AG09309 (cell line): ENCODE results near the gene KRT13.

Experiments
- DNase-seq: peaks from one replicate; pipeline ENCODE4 v3.0.0-alpha.2; 2010; ENCODE audit warnings: low read depth
- H3K4me3 ChIP-seq: 2 replicates; pipeline ENCODE4 v1.5.1; 2011; ENCODE audit warnings: mild to moderate bottlenecking, low read depth, low read length, moderate library complexity; ENCODE audit not compliant: control insufficient read depth
- TF ChIP-seq, protein P1 (sequence below): IDR thresholded peaks from 2 replicates; pipeline ENCODE4 v1.5.1; 2011; ENCODE audit warnings: mild to moderate bottlenecking, low read depth, low read length, inconsistent platforms; ENCODE audit not compliant: insufficient read depth, control insufficient read depth; ENCODE audit errors: missing control alignments

The KRT13 gene

DNA sequence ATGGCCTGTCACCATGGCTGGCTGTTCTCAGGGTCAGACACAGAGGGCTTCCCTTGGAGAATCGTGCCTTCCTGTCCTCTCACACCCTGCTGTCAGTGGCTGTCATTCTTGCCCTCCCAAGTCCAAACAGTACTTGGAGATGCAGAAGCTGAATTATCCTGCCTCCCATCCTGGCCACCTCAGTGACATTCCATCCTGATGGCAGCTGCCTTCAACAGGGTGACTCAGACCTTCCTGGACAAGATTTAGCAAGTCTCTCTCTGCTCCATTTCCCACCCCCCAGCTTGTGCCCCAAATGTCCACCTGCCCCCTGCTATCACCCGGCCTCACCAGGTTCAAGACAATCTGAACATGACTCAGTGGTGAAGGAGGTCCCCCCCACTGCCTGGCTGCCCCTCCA is 10.9 kb downstream of the KRT13 start:
- no peak overlapping the region for H3K4me3 ChIP-seq
- no peak for DNase-seq

DNA sequence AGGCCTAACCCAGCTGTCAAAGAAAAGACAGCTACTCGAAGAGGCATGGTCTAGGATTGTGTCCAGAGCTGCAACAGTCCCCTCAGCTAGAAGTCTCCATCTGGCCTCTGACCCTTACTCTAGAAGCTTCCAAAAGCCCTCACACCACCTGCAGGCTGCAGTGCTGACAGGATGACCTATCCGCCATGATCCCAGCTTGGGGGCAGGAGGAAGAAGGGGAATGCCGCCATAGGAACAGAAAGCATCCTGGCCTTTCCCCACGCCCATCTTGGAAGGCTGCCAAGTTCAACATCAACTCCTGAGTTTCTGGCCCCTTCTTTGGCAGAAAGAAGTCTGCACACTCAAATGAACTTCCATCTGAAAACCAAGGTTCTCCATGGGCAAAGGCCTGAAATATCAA is 12.6 kb downstream of the KRT13 start:
- TF ChIP-seq, protein P1, sequence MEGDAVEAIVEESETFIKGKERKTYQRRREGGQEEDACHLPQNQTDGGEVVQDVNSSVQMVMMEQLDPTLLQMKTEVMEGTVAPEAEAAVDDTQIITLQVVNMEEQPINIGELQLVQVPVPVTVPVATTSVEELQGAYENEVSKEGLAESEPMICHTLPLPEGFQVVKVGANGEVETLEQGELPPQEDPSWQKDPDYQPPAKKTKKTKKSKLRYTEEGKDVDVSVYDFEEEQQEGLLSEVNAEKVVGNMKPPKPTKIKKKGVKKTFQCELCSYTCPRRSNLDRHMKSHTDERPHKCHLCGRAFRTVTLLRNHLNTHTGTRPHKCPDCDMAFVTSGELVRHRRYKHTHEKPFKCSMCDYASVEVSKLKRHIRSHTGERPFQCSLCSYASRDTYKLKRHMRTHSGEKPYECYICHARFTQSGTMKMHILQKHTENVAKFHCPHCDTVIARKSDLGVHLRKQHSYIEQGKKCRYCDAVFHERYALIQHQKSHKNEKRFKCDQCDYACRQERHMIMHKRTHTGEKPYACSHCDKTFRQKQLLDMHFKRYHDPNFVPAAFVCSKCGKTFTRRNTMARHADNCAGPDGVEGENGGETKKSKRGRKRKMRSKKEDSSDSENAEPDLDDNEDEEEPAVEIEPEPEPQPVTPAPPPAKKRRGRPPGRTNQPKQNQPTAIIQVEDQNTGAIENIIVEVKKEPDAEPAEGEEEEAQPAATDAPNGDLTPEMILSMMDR: no peak
- H3K4me3 ChIP-seq: no peak overlapping the region
- DNase-seq: no peak

More for the DNA sequence above, 10.9 kb downstream of the KRT13 start:
- TF ChIP-seq, protein P1: no peak

DNA sequence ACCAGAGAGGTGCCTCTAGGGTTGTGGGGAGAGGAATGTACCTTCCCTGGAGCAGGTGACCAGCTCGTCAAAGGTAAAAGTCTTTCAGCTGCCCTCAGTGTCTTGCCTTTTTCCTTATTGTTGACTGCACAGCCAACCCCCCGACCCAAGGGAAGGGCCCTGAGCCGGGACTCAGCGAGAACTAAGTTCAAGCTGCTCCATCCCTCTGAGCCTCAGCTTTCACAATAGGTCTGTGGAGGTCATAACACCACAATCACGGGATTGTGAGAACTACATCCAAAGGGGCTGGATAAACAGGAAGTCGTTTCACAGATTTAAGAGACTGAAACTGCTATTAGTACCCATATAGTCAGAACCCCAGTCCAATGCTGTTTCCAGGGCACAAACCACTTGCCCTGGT is 13.1 kb downstream of the KRT13 start:
- DNase-seq: no peak
- no peak overlapping the region for H3K4me3 ChIP-seq
- TF ChIP-seq, protein P1: no peak

DNA sequence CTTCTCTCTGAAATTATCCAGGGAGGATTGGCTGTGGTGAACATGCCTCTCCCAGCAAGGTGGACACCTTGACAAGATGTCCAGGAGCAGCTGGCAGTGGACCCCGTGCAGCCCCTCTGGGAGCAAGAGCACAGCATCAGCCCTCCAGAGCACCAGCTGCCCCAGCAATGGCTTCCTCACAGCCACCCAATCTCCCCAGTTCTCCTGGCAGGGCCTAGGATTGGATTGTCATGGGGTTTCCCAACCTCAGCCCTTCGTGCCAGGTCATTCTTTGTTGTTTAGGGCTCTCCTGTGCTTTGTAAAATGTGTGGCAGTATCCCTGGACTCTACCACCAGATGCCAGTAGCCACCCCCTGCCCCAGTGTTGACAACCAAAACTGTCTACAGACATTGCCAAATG is 13.9 kb downstream of the KRT13 start:
- DNase-seq: no peak
- no peak overlapping the region for H3K4me3 ChIP-seq
- TF ChIP-seq, protein P1: no peak

DNA sequence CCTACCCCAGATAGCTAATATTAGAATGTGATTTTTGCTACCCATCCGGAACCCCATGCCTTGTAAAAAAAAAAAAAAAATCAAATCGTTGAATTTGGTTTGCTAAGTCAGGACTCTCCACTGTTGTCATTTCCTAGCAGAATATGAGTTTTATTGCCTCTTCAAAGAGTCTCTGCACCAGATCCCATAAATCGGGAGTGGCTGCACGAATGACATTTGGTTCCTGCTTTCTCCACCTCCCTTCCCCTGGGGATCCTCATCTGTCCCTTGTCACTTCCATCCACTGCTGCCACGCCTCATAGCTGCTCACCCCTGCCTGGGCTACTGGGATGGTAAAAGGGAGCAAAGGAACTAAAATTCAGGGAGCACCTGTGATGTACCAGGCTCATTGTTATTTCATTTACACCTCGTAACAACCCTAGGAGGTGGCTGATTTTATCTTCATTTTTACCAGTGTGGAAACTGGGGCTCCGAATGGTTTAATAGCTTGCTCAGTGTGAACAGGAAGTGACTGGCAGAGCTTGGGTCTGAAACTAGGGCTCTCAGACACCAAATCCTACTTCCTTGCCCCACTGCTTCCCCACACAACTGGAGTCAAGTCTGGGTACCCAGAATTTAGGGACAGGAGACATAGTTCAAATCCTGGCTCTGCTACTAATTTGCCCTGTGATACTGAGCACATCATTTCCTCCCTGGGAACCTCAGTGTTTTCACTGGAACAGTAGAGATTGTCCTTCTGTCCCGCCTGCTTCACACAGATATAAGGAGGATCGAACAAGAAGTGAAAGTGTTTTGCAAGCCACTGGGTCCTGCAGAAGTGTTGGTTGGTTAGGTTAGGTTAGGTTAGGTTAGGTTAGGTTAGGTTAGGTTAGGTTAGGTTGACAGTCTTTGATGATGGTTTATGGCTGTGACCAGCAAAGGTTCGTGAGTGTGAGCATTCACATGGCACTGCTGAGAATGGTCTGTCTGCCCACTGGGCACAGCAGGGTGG is 15.1 kb downstream of the KRT13 start:
- DNase-seq: no peak
- H3K4me3 ChIP-seq: no peak overlapping the region
- TF ChIP-seq, protein P1: no peak

DNA sequence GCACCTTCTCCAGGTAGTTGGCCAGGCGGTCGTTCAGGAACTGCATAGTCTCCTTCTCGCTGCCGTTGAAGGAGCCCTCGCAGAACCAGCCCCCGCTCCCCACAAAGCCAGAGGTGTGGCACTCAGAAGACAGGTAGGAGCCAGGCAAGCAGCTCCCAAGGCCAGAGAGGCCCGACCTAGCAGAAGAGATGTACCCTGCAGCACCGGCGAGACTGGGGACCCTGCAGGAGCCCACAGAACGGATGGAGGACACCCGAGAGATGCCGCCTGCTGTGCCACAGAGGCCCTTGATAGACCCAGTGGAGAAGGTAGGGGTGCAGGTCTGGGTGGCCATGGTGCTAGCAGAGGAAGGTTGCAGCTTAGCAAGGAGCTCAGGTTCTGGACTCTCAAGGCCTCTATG is 15.9 kb downstream of the KRT13 start, which contains the start of gene KRT36:
Gene KRT36, minus strand, starts transcription at position 380 of the 400 bp plus-strand sequence. Its CDS starts 46 bp downstream, at position 334.
- no peak for DNase-seq
- TF ChIP-seq, protein P1: no peak
- H3K4me3 ChIP-seq: no peak within 1 kb of the TSS
